22Rv1 (cell line): Measurements from ENCODE around the gene EIF4A3.
"Not testable (repeated sequence)": the region's sequence is repeated elsewhere in the genome, so short reads cannot be mapped to it uniquely, and the experiment has no call there.

Source experiments
- ZFX ChIP-seq: fragments of 450-650 bp; IDR thresholded peaks from 2 replicates; pipeline ENCODE4 v1.6.1; 2017; ENCODE audit warnings: antibody characterized with exemption, borderline replicate concordance
- TF ChIP-seq, protein P1 (sequence below): fragments of 450-650 bp; IDR thresholded peaks from 2 replicates; pipeline ENCODE4 v1.5.1; 2017; ENCODE audit warnings: mild to moderate bottlenecking

DNA sequence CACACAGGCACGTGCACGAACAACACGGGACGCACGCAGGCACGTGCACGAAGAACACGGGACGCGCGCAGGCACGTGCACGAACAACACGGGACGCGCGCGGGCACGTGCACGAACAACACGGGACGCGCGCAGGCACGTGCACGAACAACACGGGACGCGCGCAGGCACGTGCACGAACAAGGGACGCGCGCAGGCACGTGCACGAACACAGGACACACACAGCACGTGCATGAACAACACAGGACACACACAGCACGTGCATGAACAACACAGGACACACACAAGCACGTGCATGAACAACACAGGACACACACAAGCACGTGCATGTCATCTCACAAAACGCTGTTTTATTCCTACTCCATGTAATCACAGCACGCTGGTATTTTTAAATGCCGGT is 56.8 kb downstream of the EIF4A3 start:
- TF ChIP-seq, protein P1, sequence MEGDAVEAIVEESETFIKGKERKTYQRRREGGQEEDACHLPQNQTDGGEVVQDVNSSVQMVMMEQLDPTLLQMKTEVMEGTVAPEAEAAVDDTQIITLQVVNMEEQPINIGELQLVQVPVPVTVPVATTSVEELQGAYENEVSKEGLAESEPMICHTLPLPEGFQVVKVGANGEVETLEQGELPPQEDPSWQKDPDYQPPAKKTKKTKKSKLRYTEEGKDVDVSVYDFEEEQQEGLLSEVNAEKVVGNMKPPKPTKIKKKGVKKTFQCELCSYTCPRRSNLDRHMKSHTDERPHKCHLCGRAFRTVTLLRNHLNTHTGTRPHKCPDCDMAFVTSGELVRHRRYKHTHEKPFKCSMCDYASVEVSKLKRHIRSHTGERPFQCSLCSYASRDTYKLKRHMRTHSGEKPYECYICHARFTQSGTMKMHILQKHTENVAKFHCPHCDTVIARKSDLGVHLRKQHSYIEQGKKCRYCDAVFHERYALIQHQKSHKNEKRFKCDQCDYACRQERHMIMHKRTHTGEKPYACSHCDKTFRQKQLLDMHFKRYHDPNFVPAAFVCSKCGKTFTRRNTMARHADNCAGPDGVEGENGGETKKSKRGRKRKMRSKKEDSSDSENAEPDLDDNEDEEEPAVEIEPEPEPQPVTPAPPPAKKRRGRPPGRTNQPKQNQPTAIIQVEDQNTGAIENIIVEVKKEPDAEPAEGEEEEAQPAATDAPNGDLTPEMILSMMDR: not testable (repeated sequence)
- TF ChIP-seq ZFX: not testable (repeated sequence)
